SK-N-SH (cell line): ENCODE results near the gene OR52E4. TPM values are rescaled to one million over a fixed set of nuclear protein-coding genes. Genes with fewer than 3 reads are reported as not detected.

Source experiments
- CTCF ChIA-PET: fragments of 300-600, 350-600 bp; formaldehyde crosslinking; extraction: SDS; loops from one replicate; lab custom pipeline; 2021; lab: Yijun Ruan, JAX
- POLR2A ChIA-PET: fragments of 350-600 bp; sonication (Branson Sonifier 250); formaldehyde crosslinking; extraction: SDS; loops from one replicate; lab custom pipeline; 2020; ENCODE audit warnings: antibody characterized with exemption, inconsistent platforms; lab: Yijun Ruan, JAX
- DNase-seq: peaks from one replicate; pipeline ENCODE4 v3.0.0; 2012
- H2AFZ ChIP-seq: fragments of 200-600 bp; sonication (generic); 2 replicates; pipeline ENCODE4 v1.8.1; 2016; ENCODE audit warnings: antibody characterized with exemption, mild to moderate bottlenecking, low read depth
- H3F3A ChIP-seq: fragments of 200-600 bp; sonication (generic); replicated peaks from 2 replicates; pipeline ENCODE3; 2016; ENCODE audit warnings: antibody characterized with exemption, mild to moderate bottlenecking; ENCODE audit not compliant: insufficient read depth
- H3K27ac ChIP-seq, 2 experiments: fragments of 200-500 bp in 1 of 2; fragments of 200-600 bp in 1 of 2; sonication (Bioruptor generic) in 1 of 2; sonication (generic), shearing (Covaris generic) in 1 of 2; 2 replicates each; pipeline versions ENCODE4 v1.5.1 to v1.6.1; 2014 to 2016; ENCODE audit warnings: low read depth in 2 of 2, inconsistent platforms in 1 of 2, low read length in 1 of 2, mild to moderate bottlenecking in 1 of 2, mixed read lengths in 1 of 2
- H3K27me3 ChIP-seq: fragments of 200-600 bp; sonication (generic), shearing (Covaris generic); 2 replicates; pipeline ENCODE4 v1.6.1; 2016; ENCODE audit warnings: mixed run types; ENCODE audit not compliant: insufficient read depth
- H3K36me3 ChIP-seq, 2 experiments: fragments of 200-500 bp in 1 of 2; fragments of 200-600 bp in 1 of 2; sonication (Bioruptor generic) in 1 of 2; sonication (generic) in 1 of 2; replicated peaks in 1 of 2; 2 replicates each; pipeline versions ENCODE3 to v1.5.1; 2014 to 2016; ENCODE audit warnings: low read length in 1 of 2, mild to moderate bottlenecking in 1 of 2; ENCODE audit not compliant: insufficient read depth in 2 of 2, control insufficient read depth in 1 of 2
- H3K4me1 ChIP-seq, 2 experiments: fragments of 200-500 bp in 1 of 2; fragments of 200-600 bp in 1 of 2; sonication (Bioruptor generic) in 1 of 2; sonication (generic), shearing (Covaris generic) in 1 of 2; 2 replicates each; pipeline versions ENCODE4 v1.5.1 to v1.6.1; 2014 to 2016; ENCODE audit warnings: low read depth in 1 of 2, low read length in 1 of 2, mixed run types in 1 of 2; ENCODE audit not compliant: insufficient read depth in 2 of 2, control insufficient read depth in 1 of 2
- H3K4me2 ChIP-seq: fragments of 200-600 bp; sonication (generic), shearing (Covaris generic); 2 replicates; pipeline ENCODE4 v1.6.1; 2017; ENCODE audit warnings: mixed run types
- H3K4me3 ChIP-seq, 2 experiments: fragments of 200-500 bp in 1 of 2; fragments of 200-600 bp in 1 of 2; sonication (Bioruptor generic) in 1 of 2; sonication (generic), shearing (Covaris generic) in 1 of 2; 2 replicates each; pipeline versions ENCODE4 v1.5.1 to v1.8.1; 2014 to 2016; ENCODE audit warnings: low read depth in 2 of 2, inconsistent platforms in 1 of 2, low read length in 1 of 2, mild to moderate bottlenecking in 1 of 2, mixed read lengths in 1 of 2, moderate library complexity in 1 of 2
- H3K79me2 ChIP-seq: fragments of 200-600 bp; sonication (generic); 2 replicates; pipeline ENCODE4 v1.8.1; 2017; ENCODE audit warnings: mild to moderate bottlenecking; ENCODE audit not compliant: insufficient read depth
- H3K9ac ChIP-seq: fragments of 200-600 bp; sonication (generic); 2 replicates; pipeline ENCODE4 v1.6.1; 2017; ENCODE audit warnings: mixed run types
- H3K9me2 ChIP-seq: fragments of 200-600 bp; sonication (generic); 2 replicates; pipeline ENCODE4 v1.6.1; 2017; ENCODE audit warnings: mixed run types
- H3K9me3 ChIP-seq: fragments of 200-600 bp; sonication (generic); 2 replicates; pipeline ENCODE4 v1.6.1; 2017; ENCODE audit warnings: mixed run types, mild to moderate bottlenecking, moderate library complexity
- H4K20me1 ChIP-seq: fragments of 200-600 bp; sonication (generic); 2 replicates; pipeline ENCODE4 v1.6.1; 2017; ENCODE audit warnings: mild to moderate bottlenecking, mixed run types; ENCODE audit not compliant: insufficient read depth
- CHD2 ChIP-seq: fragments of 150-350 bp; IDR thresholded peaks from 2 replicates; pipeline ENCODE4 v1.6.1; 2018; ENCODE audit warnings: low read length; ENCODE audit not compliant: partially characterized antibody
- EZH2phosphoT487 ChIP-seq: fragments of 200-600 bp; sonication (generic); IDR thresholded peaks from 2 replicates; pipeline ENCODE4 v1.6.1; 2017; ENCODE audit warnings: low read depth, mixed run types, mild to moderate bottlenecking, antibody characterized with exemption, moderate library complexity, borderline replicate concordance
- FOXM1 ChIP-seq: IDR thresholded peaks from 2 replicates; pipeline ENCODE4 v1.4.0; 2012; ENCODE audit warnings: low read depth, mild to moderate bottlenecking
- MEF2A ChIP-seq: IDR thresholded peaks from 2 replicates; pipeline ENCODE4 v1.4.0; 2012; ENCODE audit warnings: low read depth, borderline replicate concordance
- MXI1 ChIP-seq: IDR thresholded peaks from 2 replicates; pipeline ENCODE4 v1.6.1; 2012; ENCODE audit warnings: mild to moderate bottlenecking, low read depth, low read length, improper control_type of control experiment
- POLR2AphosphoS5 ChIP-seq: IDR thresholded peaks from 2 replicates; pipeline ENCODE4 v1.6.1; 2012; ENCODE audit warnings: low read depth, low read length
- RAD21 ChIP-seq: IDR thresholded peaks from 2 replicates; pipeline ENCODE4 v1.6.1; 2012; ENCODE audit warnings: mild to moderate bottlenecking, low read length
- WGBS: methylation state at CpG from one replicate; pipeline ENCODE4 v1.1.6; 2017; ENCODE audit warnings: low lambda C conversion rate; 5-methylcytosine and 5-hydroxymethylcytosine counted together
- polyA plus RNA-seq, 3 experiments: library from polyadenylated mRNA; depleted of rRNA; stranded (reverse); fragments of >200 nt; gene quantifications; 2 replicates each; pipeline ENCODE4 v1.2.3, GENCODE V29; 2012
- TF ChIP-seq, protein P1 (sequence below): IDR thresholded peaks from 2 replicates; pipeline ENCODE4 v1.4.0; 2012; ENCODE audit warnings: low read depth
- TF ChIP-seq, protein P2 (sequence below): fragments of 200-600 bp; sonication (generic); IDR thresholded peaks from 2 replicates; pipeline ENCODE4 v1.6.1; 2017; ENCODE audit warnings: antibody characterized with exemption, mild to moderate bottlenecking, moderate library complexity

The OR52E4 gene
- polyA plus RNA-seq, 1 of the 3 experiments (the other 2 are of a cell fraction), result not detected

DNA sequence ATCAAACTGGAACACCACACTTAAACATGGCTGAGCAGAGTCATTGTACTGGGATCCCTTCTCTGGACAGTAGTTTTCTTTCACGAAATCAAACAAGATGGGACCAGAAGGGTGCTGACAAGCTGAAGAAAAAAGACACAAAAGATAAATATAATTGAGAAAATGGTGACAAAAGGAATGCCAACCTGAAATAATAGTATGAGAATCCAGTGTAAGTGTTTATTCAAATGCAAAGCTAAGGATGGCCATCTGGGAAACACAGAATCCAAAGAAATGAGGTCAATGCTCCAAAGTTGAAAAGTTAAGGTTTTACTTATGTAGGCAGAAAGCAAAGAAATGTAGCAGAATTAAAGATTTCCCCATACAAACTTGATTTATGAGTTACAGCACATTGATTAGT, 7.2 kb downstream of the OR52E4 start:
- 4% methylated on average over 1 of the region's 1 CpG for WGBS
- H3K4me3 ChIP-seq, result no peak overlapping the region
- no peaks in the 10 kb centered on the region for H3K4me1 ChIP-seq
- no peaks in the 10 kb centered on the region for H3K9me3 ChIP-seq
- no peaks in the 10 kb centered on the region for H3K27me3 ChIP-seq
- DNase-seq, result no peak
- H3K9ac ChIP-seq, result no peak overlapping the region
- no peaks in the 10 kb centered on the region for H3F3A ChIP-seq
- POLR2A ChIA-PET, result no interaction called here
- no peaks in the 10 kb centered on the region for H4K20me1 ChIP-seq
- no peak overlapping the region for H3K27ac ChIP-seq
- H2AFZ ChIP-seq, result no peak overlapping the region
- no peaks in the 10 kb centered on the region for H3K79me2 ChIP-seq
- CTCF ChIA-PET, result interaction anchor here (1.4 kb wide), 1 partner anchor 466 kb away, joined by 4 read pairs; no protein-coding TSS in a partner anchor
- H3K4me2 ChIP-seq, result no peak overlapping the region
- TF ChIP-seq FOXM1 (no peak), EZH2phosphoT487 (no peak), MXI1 (no peak), MEF2A (no peak), POLR2AphosphoS5 (no peak)
- TF ChIP-seq, protein P1, sequence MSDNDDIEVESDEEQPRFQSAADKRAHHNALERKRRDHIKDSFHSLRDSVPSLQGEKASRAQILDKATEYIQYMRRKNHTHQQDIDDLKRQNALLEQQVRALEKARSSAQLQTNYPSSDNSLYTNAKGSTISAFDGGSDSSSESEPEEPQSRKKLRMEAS, result no peak
- no peaks in the 10 kb centered on the region for H3K36me3 ChIP-seq
- no peaks in the 10 kb centered on the region for H3K9me2 ChIP-seq

DNA sequence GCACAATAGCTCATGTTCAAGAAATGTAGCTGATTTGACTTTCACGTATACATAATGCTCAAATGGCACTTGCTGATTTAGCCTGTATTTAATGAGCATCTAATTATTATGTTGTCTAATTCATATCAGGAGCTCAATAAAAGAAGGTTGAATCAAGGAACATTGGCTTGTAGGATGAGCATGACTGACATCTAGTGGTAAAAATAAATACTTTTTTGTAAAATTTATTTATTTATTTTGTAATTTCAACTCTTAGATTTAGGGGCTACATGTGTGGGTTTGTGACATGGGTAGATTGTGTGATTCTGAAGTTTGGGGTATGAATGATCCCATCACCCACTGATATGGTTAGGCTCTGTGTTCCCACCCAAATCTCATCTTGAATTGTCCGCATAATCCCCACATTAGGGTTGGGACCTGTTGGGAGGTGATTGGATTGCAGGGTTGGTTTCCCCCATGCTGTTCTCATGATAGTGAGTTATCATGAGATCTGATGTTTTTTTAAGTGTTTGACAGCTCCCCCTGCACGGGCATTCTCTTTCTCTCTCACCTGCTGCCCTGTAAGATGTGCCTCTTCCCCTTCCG, 10.9 kb downstream of the OR52E4 start:
- H3K79me2 ChIP-seq, result no peaks in the 10 kb centered on the region
- CTCF ChIA-PET, result interaction anchor here (0.6 to 1.5 kb wide), 9 partner anchors 9 to 857 kb away, joined by 3 to 9 read pairs (median 3); no protein-coding TSS in a partner anchor

More for the DNA sequence above, 10.9 kb downstream of the OR52E4 start:
- TF ChIP-seq RAD21 (peak; percentile 37; the same call in 1 of the 2 replicates), CHD2 (no peak), EZH2phosphoT487 (no peak)
- TF ChIP-seq, protein P2, sequence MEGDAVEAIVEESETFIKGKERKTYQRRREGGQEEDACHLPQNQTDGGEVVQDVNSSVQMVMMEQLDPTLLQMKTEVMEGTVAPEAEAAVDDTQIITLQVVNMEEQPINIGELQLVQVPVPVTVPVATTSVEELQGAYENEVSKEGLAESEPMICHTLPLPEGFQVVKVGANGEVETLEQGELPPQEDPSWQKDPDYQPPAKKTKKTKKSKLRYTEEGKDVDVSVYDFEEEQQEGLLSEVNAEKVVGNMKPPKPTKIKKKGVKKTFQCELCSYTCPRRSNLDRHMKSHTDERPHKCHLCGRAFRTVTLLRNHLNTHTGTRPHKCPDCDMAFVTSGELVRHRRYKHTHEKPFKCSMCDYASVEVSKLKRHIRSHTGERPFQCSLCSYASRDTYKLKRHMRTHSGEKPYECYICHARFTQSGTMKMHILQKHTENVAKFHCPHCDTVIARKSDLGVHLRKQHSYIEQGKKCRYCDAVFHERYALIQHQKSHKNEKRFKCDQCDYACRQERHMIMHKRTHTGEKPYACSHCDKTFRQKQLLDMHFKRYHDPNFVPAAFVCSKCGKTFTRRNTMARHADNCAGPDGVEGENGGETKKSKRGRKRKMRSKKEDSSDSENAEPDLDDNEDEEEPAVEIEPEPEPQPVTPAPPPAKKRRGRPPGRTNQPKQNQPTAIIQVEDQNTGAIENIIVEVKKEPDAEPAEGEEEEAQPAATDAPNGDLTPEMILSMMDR, result peak; percentile 64
- TF ChIP-seq, all 33 proteins: peak for 2
- H2AFZ ChIP-seq, result no peak overlapping the region
- DNase-seq, result peak; percentile 4
- POLR2A ChIA-PET, result no interaction called here
- no peaks in the 10 kb centered on the region for H3K4me1 ChIP-seq
- no peak overlapping the region for H3K9ac ChIP-seq
- H3F3A ChIP-seq, result no peaks in the 10 kb centered on the region
- no peaks in the 10 kb centered on the region for H4K20me1 ChIP-seq
- H3K27me3 ChIP-seq, result no peaks in the 10 kb centered on the region; the same call in 1 of the 2 replicates
- H3K4me2 ChIP-seq, result no peak overlapping the region
- H3K4me3 ChIP-seq, result no peak overlapping the region
- H3K9me2 ChIP-seq, result no peaks in the 10 kb centered on the region
- 44% methylated on average over 4 of the region's 4 CpGs for WGBS
- no peaks in the 10 kb centered on the region for H3K36me3 ChIP-seq
- no peak overlapping the region for H3K27ac ChIP-seq
- H3K9me3 ChIP-seq, result no peaks in the 10 kb centered on the region
